Tongue (tissue), 2 donors: ENCODE data around the gene ALG8. TPM values are rescaled to one million over a fixed set of nuclear protein-coding genes. Genes with fewer than 3 reads are reported as not detected.

ENCODE experiments used
- DNase-seq: peaks from one replicate; pipeline ENCODE4 v3.0.0-alpha.2; 2015
- total RNA-seq: library from RNA; depleted of rRNA; stranded (reverse); fragments of >200 nt; gene quantifications from one replicate; pipeline ENCODE4 v1.2.3, GENCODE V29; 2014

Gene ALG8
- total RNA-seq, 1 donor from 2014 or later: 17.8 TPM

- no peak for DNase-seq
Observed at GRCh38 chr11:78158987-78159652, 19.7 kb upstream of the ALG8 start.

- no peak for DNase-seq
Observed at GRCh38 chr11:78156127-78156844, 16.9 kb upstream of the ALG8 start.

- no peak for DNase-seq
Observed at GRCh38 chr11:78151804-78152203, 12.4 kb upstream of the ALG8 start.

GRCh38 chr11:78150754-78151153 is 11.3 kb upstream of the ALG8 start:
- DNase-seq: no peak

- DNase-seq: no peak
Observed at GRCh38 chr11:78150346-78150745, 10.9 kb upstream of the ALG8 start.

GRCh38 chr11:78149646-78150045 is 10.2 kb upstream of the ALG8 start:
- peak; percentile 25 for DNase-seq

- no peak for DNase-seq
Observed at GRCh38 chr11:78147807-78148206, 8.4 kb upstream of the ALG8 start.

- no peak for DNase-seq
Observed at GRCh38 chr11:78145511-78146025, 6.1 kb upstream of the ALG8 start.

GRCh38 chr11:78140392-78141077 is 1.1 kb upstream of the ALG8 start:
- DNase-seq: no peak

GRCh38 chr11:78138694-78139421 is 568 bp downstream of the ALG8 start:
- DNase-seq: no peak

- DNase-seq: no peak
Observed at GRCh38 chr11:78138291-78138690, 1.1 kb downstream of the ALG8 start.

GRCh38 chr11:78132475-78132874 is 7.0 kb downstream of the ALG8 start:
- DNase-seq: no peak

GRCh38 chr11:78131956-78132355 is 7.5 kb downstream of the ALG8 start:
- no peak for DNase-seq

GRCh38 chr11:78127403-78127802 is 12.0 kb downstream of the ALG8 start:
- DNase-seq: no peak

- no peak for DNase-seq
Observed at GRCh38 chr11:78112582-78113275, 26.7 kb downstream of the ALG8 start.

- DNase-seq: no peak
Observed at GRCh38 chr11:78111298-78111697, 28.1 kb downstream of the ALG8 start.

- DNase-seq: no peak
Observed at GRCh38 chr11:78110830-78111229, 28.6 kb downstream of the ALG8 start.

GRCh38 chr11:78110351-78110750 is 29.1 kb downstream of the ALG8 start:
- no peak for DNase-seq

- DNase-seq: peak; percentile 90
Observed at GRCh38 chr11:78109081-78110015, 30.1 kb downstream of the ALG8 start.

GRCh38 chr11:78100676-78101472 is 38.6 kb downstream of the ALG8 start:
- peak; percentile 13 for DNase-seq
